Retinal pigment epithelial cell (primary cell): ENCODE measurements around the gene SPRY1.

Experiments
- DNase-seq: peaks from one replicate; pipeline ENCODE4 v3.0.0-alpha.2; 2010; ENCODE audit warnings: low read depth
- H3K4me3 ChIP-seq: 2 replicates; pipeline ENCODE4 v1.5.1; 2011; ENCODE audit warnings: mild to moderate bottlenecking, low read length, control low read depth, moderate library complexity
- CTCF ChIP-seq: conservative IDR thresholded peaks from 2 replicates; pipeline ENCODE4 v1.5.1; 2011; ENCODE audit warnings: low read depth, low read length, control low read depth, inconsistent platforms

The SPRY1 gene

GRCh38 chr4:123415977-123416376 lies 19.4 kb downstream of the SPRY1 start:
- no peak overlapping the region for H3K4me3 ChIP-seq
- no peak for TF ChIP-seq CTCF
- no peak for DNase-seq

GRCh38 chr4:123417813-123418212 lies 21.2 kb downstream of the SPRY1 start:
- no peak for TF ChIP-seq CTCF
- no peak for DNase-seq
- H3K4me3 ChIP-seq = no peak overlapping the region

GRCh38 chr4:123418351-123418931 lies 21.8 kb downstream of the SPRY1 start:
- TF ChIP-seq CTCF = no peak
- peak; percentile 96 for DNase-seq
- H3K4me3 ChIP-seq = no peak overlapping the region

GRCh38 chr4:123419885-123420755 lies 23.5 kb downstream of the SPRY1 start:
- H3K4me3 ChIP-seq = no peak overlapping the region
- no peak for DNase-seq
- no peak for TF ChIP-seq CTCF

- DNase-seq = no peak
- no peak overlapping the region for H3K4me3 ChIP-seq
- TF ChIP-seq CTCF = no peak
These were observed 24.8 kb downstream of the SPRY1 start for GRCh38 chr4:123421227-123421936.

- no peak overlapping the region for H3K4me3 ChIP-seq
- DNase-seq = no peak
- no peak for TF ChIP-seq CTCF
These were observed 25.6 kb downstream of the SPRY1 start for GRCh38 chr4:123421937-123422781.
